Breast epithelium (tissue), 3 donors: ENCODE data around the gene NECTIN1.

Experiments
- POLR2A ChIP-seq: fragments of 450-650 bp; IDR thresholded peaks from one replicate; pipeline ENCODE4 v1.6.1; 2016; ENCODE audit warnings: antibody characterized with exemption, mild to moderate bottlenecking, moderate library complexity
- POLR2AphosphoS5 ChIP-seq, 3 donors: sonication (generic); formaldehyde crosslinking; IDR thresholded peaks; one replicate each; pipeline ENCODE4 v1.6.1; 2017; ENCODE audit warnings: antibody characterized with exemption in 3 of 3
- TF ChIP-seq, protein P1 (sequence below), 3 donors: fragments of 450-650 bp; IDR thresholded peaks; one replicate each; pipeline ENCODE4 v1.5.1; 2016 to 2017; ENCODE audit warnings: antibody characterized with exemption in 3 of 3, mild to moderate bottlenecking in 3 of 3, moderate library complexity in 3 of 3

- TF ChIP-seq, protein P1, sequence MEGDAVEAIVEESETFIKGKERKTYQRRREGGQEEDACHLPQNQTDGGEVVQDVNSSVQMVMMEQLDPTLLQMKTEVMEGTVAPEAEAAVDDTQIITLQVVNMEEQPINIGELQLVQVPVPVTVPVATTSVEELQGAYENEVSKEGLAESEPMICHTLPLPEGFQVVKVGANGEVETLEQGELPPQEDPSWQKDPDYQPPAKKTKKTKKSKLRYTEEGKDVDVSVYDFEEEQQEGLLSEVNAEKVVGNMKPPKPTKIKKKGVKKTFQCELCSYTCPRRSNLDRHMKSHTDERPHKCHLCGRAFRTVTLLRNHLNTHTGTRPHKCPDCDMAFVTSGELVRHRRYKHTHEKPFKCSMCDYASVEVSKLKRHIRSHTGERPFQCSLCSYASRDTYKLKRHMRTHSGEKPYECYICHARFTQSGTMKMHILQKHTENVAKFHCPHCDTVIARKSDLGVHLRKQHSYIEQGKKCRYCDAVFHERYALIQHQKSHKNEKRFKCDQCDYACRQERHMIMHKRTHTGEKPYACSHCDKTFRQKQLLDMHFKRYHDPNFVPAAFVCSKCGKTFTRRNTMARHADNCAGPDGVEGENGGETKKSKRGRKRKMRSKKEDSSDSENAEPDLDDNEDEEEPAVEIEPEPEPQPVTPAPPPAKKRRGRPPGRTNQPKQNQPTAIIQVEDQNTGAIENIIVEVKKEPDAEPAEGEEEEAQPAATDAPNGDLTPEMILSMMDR (IDR thresholded peaks at IDR 0.05): no peak
- TF ChIP-seq POLR2AphosphoS5 (IDR thresholded peaks at IDR 0.05): no peak
- no peak for TF ChIP-seq POLR2A
Observed at GRCh38 chr11:119608201-119608600, 120.8 kb downstream of the NECTIN1 start.
